ENCODE results near the gene CLIP1.

GRCh38 chr12:122350141-122350848, 72.2 kb downstream of the CLIP1 start:
- TF ChIP-seq CTCF (conservative IDR thresholded peaks at IDR 0.05; ENCODE audit: low read depth, low read length) (no peak), EZH2 (IDR thresholded peaks at IDR 0.05; ENCODE audit: borderline replicate concordance, low read depth, low read length, poor library complexity, severe bottlenecking) (no peak)

Data from A673 (cell line).